Astrocyte (in vitro differentiated cells and primary cell): ENCODE results near the gene RHOJ.

Source experiments
- CTCF ChIP-seq: IDR thresholded peaks from 2 replicates; pipeline ENCODE4 v1.5.1; 2011; ENCODE audit warnings: low read depth, mild to moderate bottlenecking, inconsistent platforms, low read length, moderate library complexity; ENCODE audit not compliant: insufficient read depth
- EZH2 ChIP-seq: IDR thresholded peaks from 2 replicates; pipeline ENCODE4 v1.6.1; 2012; ENCODE audit warnings: mild to moderate bottlenecking, low read length, inconsistent platforms; ENCODE audit not compliant: insufficient read depth

- no peak for TF ChIP-seq CTCF
- no peak for TF ChIP-seq EZH2
Measured at GRCh38 chr14:63301891-63302534, 97.8 kb downstream of the RHOJ start.
